Esophagus squamous epithelium (tissue), 4 donors: ENCODE measurements around the gene KHDRBS1.

Experiments
- POLR2A ChIP-seq, 4 donors: fragments of 450-650 bp; IDR thresholded peaks; one replicate each; pipeline ENCODE4 v1.6.1; 2017; ENCODE audit warnings: antibody characterized with exemption in 4 of 4, mild to moderate bottlenecking in 4 of 4, moderate library complexity in 3 of 4
- TF ChIP-seq, protein P1 (sequence below), 6 experiments: fragments of 450-650 bp in 4 of 6; fragments of 200-600 bp in 2 of 6; sonication (generic) in 2 of 6; IDR thresholded peaks; one replicate each; pipeline ENCODE4 v1.5.1; 2016 to 2019; ENCODE audit warnings: antibody characterized with exemption in 6 of 6, mild to moderate bottlenecking in 4 of 6, moderate library complexity in 4 of 6

DNA sequence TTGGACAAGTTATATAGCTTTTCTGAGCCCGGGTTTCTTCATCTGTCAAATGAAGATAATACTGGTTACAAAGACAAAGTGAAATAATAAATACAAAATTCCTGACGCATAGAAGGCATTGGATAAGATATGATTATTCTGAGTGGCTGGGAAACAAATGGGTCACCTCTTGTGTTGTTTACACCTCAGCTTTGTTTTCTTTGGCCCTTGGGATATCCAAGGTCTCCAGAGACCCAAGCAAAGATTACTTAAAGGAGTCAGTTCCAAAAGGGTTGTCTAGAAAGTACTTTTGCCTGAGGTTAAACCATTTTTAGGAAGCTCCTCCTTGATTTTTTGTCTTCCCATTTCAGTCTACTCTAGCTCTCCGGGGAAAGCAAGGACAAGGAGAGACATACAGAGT is 9.7 kb downstream of the KHDRBS1 start:
- no peak for TF ChIP-seq POLR2A (IDR thresholded peaks at IDR 0.05)
- TF ChIP-seq, protein P1, sequence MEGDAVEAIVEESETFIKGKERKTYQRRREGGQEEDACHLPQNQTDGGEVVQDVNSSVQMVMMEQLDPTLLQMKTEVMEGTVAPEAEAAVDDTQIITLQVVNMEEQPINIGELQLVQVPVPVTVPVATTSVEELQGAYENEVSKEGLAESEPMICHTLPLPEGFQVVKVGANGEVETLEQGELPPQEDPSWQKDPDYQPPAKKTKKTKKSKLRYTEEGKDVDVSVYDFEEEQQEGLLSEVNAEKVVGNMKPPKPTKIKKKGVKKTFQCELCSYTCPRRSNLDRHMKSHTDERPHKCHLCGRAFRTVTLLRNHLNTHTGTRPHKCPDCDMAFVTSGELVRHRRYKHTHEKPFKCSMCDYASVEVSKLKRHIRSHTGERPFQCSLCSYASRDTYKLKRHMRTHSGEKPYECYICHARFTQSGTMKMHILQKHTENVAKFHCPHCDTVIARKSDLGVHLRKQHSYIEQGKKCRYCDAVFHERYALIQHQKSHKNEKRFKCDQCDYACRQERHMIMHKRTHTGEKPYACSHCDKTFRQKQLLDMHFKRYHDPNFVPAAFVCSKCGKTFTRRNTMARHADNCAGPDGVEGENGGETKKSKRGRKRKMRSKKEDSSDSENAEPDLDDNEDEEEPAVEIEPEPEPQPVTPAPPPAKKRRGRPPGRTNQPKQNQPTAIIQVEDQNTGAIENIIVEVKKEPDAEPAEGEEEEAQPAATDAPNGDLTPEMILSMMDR (IDR thresholded peaks at IDR 0.05): no peak
